HG03565 (cell line): ENCODE measurements around the gene BANP.
A peak's percentile ranks its signal among the peaks of the same experiment; 100 is the strongest.
"Not testable (repeated sequence)": the region's sequence is repeated elsewhere in the genome, so short reads cannot be mapped to it uniquely, and the experiment has no call there.

Experiments used
- ATAC-seq: cut with Tn5 transposase; IDR thresholded peaks from one replicate; pipeline ENCODE4 v1.9.1; 2021; ENCODE audit warnings: mild to moderate bottlenecking, moderate library complexity; ENCODE audit not compliant: unreplicated experiment

Gene BANP, protein sequence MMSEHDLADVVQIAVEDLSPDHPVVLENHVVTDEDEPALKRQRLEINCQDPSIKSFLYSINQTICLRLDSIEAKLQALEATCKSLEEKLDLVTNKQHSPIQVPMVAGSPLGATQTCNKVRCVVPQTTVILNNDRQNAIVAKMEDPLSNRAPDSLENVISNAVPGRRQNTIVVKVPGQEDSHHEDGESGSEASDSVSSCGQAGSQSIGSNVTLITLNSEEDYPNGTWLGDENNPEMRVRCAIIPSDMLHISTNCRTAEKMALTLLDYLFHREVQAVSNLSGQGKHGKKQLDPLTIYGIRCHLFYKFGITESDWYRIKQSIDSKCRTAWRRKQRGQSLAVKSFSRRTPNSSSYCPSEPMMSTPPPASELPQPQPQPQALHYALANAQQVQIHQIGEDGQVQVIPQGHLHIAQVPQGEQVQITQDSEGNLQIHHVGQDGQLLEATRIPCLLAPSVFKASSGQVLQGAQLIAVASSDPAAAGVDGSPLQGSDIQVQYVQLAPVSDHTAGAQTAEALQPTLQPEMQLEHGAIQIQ

DNA sequence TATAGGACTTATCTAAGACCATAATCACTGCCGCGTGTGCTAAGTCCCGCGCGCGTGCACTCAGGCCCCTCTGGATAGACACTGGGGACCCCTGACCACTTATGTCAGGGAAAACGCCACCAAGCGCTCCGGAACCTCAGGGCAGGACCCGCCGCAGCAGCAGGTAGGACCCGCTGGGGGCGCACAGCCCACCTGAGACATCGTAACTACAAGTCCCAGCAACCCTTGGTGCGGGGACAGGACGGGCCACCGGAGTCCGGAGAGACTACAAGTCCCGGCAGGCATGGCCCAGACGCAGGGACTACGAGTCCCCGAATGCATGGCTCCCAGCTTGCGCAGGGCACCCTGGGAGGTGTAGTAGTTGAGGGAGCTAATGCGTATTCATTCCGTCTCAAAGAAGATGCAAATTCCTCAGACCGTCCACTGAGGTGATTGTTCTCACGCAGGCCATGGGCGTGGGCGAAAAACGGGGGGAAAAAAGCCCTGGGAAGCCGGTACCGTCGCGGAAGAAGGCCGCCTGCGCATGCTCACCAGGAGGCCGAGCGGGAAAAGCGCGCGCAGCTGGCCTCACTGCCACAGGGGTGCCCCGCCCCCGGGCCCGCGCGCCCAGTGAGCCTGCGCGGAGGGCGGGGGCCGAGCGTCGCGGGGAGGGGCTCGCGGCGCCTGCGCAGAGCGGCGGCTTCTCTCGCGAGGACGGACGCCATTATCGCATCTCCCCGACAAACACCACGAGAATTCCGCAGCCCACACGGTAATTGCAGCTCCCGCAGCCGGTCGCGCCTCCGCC lies at the start of gene BANP:
TSS of gene BANP (plus strand) at position 670 of the 787 bp plus-strand sequence. CDS start 23,682 bp downstream, outside the sequence.
- peak; percentile 75 for ATAC-seq

DNA sequence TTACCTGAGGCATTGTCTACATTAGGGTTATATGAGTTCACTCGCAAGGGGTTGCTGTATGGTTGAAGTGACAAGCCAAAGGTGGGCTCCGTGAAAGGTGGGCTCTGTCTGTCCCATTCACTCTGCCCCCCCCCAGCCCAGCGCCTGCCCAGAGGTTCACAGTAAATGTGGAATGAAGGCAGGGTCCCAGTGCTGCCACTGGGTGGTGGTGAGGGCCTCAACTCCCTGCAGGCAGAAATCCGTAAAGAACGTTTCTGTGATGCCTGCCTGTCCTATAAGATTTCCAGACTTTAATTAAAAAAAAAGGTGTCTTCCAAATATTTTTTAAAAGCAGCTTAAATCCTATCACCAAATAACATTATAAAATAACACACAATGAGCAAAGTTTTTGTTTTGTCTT lies 46.3 kb upstream of the BANP start:
- not testable (repeated sequence) for ATAC-seq

DNA sequence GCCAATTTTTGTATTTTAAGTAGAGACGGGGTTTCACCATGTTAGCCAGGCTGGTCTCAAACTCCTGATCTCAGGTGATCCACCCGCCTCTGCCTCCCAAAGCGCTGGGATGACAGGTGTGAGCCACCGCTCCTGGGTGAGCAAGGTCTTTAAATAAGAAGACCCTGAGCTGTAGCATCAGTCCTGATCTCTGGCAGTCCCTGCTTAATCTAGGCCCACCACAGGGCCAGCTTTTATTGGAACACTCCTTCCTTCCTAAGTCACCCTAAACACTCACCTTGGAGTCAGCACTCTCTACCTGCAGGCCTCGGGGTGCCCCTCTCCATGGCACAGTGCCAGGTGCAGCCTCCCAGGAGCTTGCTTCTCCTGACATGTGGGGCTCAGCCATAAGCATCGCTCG lies 45.7 kb upstream of the BANP start:
- ATAC-seq: not testable (repeated sequence)

DNA sequence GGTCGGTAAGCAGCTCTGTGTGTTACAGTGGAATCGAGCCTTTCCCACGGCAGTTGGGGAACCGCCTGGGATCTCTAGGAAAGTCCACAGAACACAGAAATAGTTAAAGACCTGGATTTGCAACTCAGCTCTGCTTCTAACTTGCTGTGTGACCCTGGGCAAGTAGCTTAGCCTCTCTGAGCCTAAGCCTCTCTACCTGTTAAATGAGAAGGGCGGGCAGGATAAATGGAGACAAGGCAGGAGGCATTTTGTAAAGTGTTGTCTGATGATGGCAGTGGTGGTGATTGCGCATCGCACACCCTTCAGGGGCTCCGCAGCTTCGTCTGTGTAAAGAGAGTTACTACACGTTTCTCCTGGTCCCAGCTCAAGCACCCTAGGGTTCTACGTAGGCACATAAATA lies 43.1 kb upstream of the BANP start:
- not testable (repeated sequence) for ATAC-seq

GRCh38 chr16:87909203-87909935 lies 41.9 kb upstream of the BANP start:
- peak; percentile 73 for ATAC-seq

GRCh38 chr16:87911106-87911763 lies 40.0 kb upstream of the BANP start:
- ATAC-seq: not testable (repeated sequence)

- ATAC-seq: not testable (repeated sequence)
Observed at GRCh38 chr16:87912691-87913090, 38.5 kb upstream of the BANP start.

GRCh38 chr16:87914021-87914725 lies 37.1 kb upstream of the BANP start:
- ATAC-seq: not testable (repeated sequence)

DNA sequence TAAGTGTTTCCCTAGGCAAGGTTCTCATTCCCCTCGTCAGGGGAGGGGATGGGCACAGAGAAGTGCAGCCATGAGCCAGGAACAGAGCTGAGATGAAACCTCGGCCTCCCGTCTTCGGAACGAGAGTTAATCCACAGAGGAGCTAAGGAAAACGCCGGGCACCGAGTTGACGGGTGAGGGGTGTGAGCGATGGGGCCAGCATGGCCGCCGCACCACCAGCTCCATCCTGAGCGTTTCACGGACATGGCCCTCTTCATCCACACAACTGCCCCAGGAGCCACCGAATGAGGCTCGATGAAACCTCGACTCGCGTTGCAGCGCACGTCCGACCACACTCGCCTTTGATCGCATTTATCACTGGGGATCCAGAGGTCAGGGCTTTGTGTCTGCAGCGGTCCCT lies 36.4 kb upstream of the BANP start:
- no peak for ATAC-seq

- no peak for ATAC-seq
Observed at GRCh38 chr16:87917503-87917902, 33.7 kb upstream of the BANP start.

- ATAC-seq: no peak
Observed at GRCh38 chr16:87918338-87918737, 32.9 kb upstream of the BANP start.

DNA sequence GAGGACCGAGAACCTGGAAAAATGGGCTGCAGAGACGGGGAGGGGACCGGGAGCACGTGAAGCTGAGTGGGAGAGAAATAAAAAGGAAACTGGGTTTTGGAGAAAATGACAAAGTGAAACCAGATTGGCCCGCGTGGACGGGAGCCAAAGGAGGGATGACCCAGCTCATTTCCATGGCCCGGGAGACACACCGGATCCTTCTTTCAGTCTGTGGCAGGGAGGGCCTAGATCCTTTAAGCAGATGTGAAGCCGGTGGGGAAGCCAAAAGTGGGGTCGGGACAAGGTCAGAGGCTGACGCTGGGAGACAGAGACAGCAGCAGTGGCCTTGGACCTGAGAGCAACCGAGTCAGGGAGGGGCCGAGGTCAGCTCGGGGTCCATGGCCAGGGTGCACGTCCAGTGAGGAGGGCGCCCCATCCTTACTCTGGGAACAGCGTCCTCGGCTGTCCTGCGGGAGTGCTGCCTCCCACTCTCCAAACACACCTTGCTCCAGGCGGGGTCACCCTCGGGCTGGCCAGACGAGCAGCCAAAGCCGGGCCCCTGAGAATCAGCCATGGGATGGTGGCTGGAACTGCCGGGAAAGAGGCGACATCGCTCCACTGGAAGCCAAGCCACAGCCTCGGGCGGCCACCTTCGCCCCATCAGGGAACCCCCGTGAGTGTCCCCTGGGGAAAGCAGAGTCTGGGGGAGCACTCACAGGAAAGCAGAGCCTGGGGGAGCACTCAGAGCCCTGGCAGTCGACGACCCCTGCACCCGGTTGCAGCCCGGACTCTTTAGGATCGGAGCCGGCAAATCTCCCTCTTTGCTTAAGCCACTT lies 32.2 kb upstream of the BANP start:
- no peak for ATAC-seq

- no peak for ATAC-seq
Observed at GRCh38 chr16:87919681-87919994, 31.6 kb upstream of the BANP start.

DNA sequence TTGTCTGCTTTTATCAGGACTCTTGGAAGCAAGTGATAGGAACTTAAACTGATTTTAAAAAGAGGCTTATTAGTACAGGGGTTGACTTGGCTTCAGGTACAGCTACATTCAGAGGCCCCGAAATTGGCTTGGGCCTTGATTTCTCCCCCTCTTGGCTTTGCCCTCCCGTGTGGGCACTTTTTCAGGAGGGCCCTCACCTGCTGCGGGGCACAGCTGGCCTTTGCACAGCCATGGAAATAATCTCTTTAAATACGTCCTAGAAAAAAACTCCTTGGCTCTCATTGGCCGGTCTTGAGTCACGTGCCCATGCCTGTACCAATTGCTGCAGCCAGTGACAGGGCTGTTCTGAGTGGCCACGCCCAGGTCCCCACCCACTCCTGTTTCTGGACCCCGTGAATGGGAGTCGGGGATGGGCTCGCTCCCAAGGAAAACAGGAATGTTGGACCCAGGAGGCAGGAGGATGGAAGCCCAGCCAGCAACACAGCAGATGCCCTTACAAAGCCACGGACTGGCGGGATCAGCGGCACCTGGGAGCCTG lies 29.9 kb upstream of the BANP start:
- ATAC-seq: no peak

- no peak for ATAC-seq
Observed at GRCh38 chr16:87922250-87922871, 28.9 kb upstream of the BANP start.

- ATAC-seq: no peak
Observed at GRCh38 chr16:87924041-87924810, 27.0 kb upstream of the BANP start.

GRCh38 chr16:87924811-87925670 lies 26.2 kb upstream of the BANP start:
- no peak for ATAC-seq
